ENCODE results near the gene ELP5. TPM values are rescaled to one million over a fixed set of nuclear protein-coding genes. Genes with fewer than 3 reads are reported as not detected.

Gene ELP5
- total and polyA plus RNA-seq, 2 donors from 2014 or later: 41.9 to 110 TPM

GRCh38 chr17:7263801-7264078, 11.7 kb downstream of the ELP5 start:
- no peak for FAIRE-seq
- intact Hi-C loops (cut with DNase I): no loop called here
- DNase-seq: no peak
- Histone ChIP-seq H3K4me1 (ENCODE audit: control insufficient read depth in 2 of 3, insufficient read depth in 2 of 3, low read depth in 1 of 3, low read length in 3 of 3) (peaks cover 0 to 21% (median 3%) of the 10 kb centered on the region in 3 donors), H3K9ac (ENCODE audit: low read length in 3 of 3) (no peak overlapping the region), H3K9me3 (ENCODE audit: control insufficient read depth in 2 of 3, insufficient read depth in 1 of 3, low read length in 3 of 3) (no peaks in the 10 kb centered on the region), H3K4me3 (ENCODE audit: low read length in 3 of 3) (peak overlapping the region in 1 of 3 donors; percentile 74), H3K27me3 (ENCODE audit: control insufficient read depth, insufficient read depth, low read length) (no peaks in the 10 kb centered on the region), H3K36me3 (ENCODE audit: control insufficient read depth in 2 of 3, insufficient read depth in 3 of 3, low read length in 3 of 3) (peaks cover 0 to 2% (median 0%) of the 10 kb centered on the region in 3 donors), H3K27ac (ENCODE audit: low read depth in 2 of 2, low read length in 2 of 2) (peak overlapping the region; percentile 88 to 89)
- no peak for TF ChIP-seq CTCF (IDR thresholded peaks at IDR 0.05; ENCODE audit: borderline replicate concordance, extremely low read depth, insufficient read depth)

GRCh38 chr17:7266784-7267183, 14.8 kb downstream of the ELP5 start:
- Histone ChIP-seq H3K36me3 (ENCODE audit: control insufficient read depth in 2 of 3, insufficient read depth in 3 of 3, low read length in 3 of 3) (no peaks in the 10 kb centered on the region), H3K9ac (ENCODE audit: low read length in 3 of 3) (no peak overlapping the region), H3K9me3 (ENCODE audit: control insufficient read depth in 2 of 3, insufficient read depth in 1 of 3, low read length in 3 of 3) (no peaks in the 10 kb centered on the region), H3K4me3 (ENCODE audit: low read length in 3 of 3) (no peak overlapping the region), H3K27ac (ENCODE audit: low read depth in 2 of 2, low read length in 2 of 2) (no peak overlapping the region), H3K27me3 (ENCODE audit: control insufficient read depth, insufficient read depth, low read length) (no peaks in the 10 kb centered on the region), H3K4me1 (ENCODE audit: control insufficient read depth in 2 of 3, insufficient read depth in 2 of 3, low read depth in 1 of 3, low read length in 3 of 3) (peaks cover 0 to 11% (median 0%) of the 10 kb centered on the region in 3 donors)
- no peak for TF ChIP-seq CTCF (IDR thresholded peaks at IDR 0.05; ENCODE audit: borderline replicate concordance, extremely low read depth, insufficient read depth)
- intact Hi-C loops (cut with DNase I): no loop called here
- FAIRE-seq (no peak), DNase-seq (no peak)

- no peaks in the 10 kb centered on the region for H3K27me3 ChIP-seq (ENCODE audit: control insufficient read depth, insufficient read depth, low read length)
- FAIRE-seq: no peak
- no peaks in the 10 kb centered on the region for H3K9me3 ChIP-seq (ENCODE audit: control insufficient read depth in 2 of 3, insufficient read depth in 1 of 3, low read length in 3 of 3)
Observed at GRCh38 chr17:7279448-7279847, 27.4 kb downstream of the ELP5 start.

More at GRCh38 chr17:7279448-7279847, 27.4 kb downstream of the ELP5 start:
- Histone ChIP-seq H3K4me1 (ENCODE audit: control insufficient read depth in 2 of 3, insufficient read depth in 2 of 3, low read depth in 1 of 3, low read length in 3 of 3) (peaks cover 0 to 14% (median 0%) of the 10 kb centered on the region in 3 donors), H3K4me3 (ENCODE audit: low read length in 3 of 3) (no peak overlapping the region), H3K36me3 (ENCODE audit: control insufficient read depth in 2 of 3, insufficient read depth in 3 of 3, low read length in 3 of 3) (no peaks in the 10 kb centered on the region), H3K27ac (ENCODE audit: low read depth in 2 of 2, low read length in 2 of 2) (no peak overlapping the region), H3K9ac (ENCODE audit: low read length in 3 of 3) (no peak overlapping the region)
- intact Hi-C loops (cut with DNase I): no loop called here
- no peak for TF ChIP-seq CTCF (IDR thresholded peaks at IDR 0.05; ENCODE audit: borderline replicate concordance, extremely low read depth, insufficient read depth)
- no peak for DNase-seq
